Limb (tissue), 2 donors: ENCODE measurements around the gene OPA1.
A peak's percentile ranks its signal among the peaks of the same experiment; 100 is the strongest.

ENCODE experiments used
- DNase-seq, 2 donors: peaks; one replicate each; pipeline ENCODE4 v3.0.0-alpha.2; 2016; ENCODE audit errors: extremely low spot score in 2 of 2

Gene OPA1

DNA sequence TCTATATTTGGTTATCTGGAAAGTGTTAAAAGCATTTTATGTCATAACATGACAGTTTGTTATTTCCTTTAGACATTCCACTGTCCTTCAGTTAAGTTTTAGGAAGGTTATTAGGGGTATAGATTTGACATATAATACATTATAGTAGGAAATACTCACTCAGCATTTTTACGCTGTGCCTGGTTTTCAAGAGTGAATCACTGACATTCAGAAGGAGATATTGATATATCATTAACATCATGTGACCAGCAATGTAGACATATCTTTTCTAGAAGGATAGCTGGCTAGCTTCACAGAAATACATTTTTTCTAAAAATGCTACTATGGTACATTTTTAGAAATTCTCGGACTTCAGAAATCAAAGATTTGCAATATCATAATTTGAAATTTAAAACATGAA is 57.6 kb downstream of the OPA1 start:
- no peak for DNase-seq

DNA sequence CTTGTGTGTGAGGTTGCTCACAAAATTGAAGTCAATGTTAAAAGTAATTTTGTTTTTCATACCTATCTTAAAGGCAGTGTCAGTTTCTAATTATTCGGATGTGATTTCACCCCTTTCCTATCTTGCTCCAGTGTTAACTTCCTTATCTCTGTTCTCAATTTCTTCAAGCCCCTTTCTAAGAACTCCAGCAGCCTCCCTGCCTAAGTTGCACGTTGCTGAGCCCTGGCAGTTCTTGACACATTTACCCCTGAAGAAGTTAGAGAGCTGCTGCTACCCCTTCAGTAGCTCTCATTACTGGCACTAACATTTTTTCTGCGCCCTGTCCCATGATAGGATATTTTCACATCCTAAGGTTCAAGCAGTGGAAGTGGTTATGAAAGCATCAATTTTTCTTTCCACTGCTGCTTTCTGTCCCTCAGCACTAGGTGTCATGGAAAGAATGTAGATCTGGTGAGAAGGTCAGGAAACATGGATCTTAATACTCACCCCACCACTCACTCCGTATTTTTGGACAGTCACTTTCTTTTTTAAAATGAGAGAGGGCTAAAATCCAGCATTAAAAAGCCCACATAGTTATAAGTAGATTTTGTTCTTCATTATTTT is 62.9 kb downstream of the OPA1 start:
- DNase-seq: no peak

DNA sequence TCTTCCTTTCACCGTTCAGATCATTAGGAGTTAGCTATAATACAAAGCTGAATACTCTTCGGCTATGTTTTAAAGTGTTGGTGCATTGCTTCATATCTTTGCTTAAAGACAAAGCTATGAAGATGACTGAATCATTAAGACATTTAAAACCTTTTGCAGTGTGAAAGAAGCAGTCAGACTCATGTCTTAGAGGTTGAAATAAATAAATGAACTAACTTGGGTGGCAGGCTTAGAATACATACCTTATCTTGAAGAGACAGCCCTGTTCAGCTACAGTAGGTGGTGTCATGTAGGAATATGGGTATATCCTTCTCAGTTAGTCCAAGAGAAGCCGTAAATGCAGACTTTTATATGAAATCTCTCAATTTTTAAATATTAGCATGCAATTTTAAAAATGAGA is 63.4 kb downstream of the OPA1 start:
- no peak for DNase-seq

DNA sequence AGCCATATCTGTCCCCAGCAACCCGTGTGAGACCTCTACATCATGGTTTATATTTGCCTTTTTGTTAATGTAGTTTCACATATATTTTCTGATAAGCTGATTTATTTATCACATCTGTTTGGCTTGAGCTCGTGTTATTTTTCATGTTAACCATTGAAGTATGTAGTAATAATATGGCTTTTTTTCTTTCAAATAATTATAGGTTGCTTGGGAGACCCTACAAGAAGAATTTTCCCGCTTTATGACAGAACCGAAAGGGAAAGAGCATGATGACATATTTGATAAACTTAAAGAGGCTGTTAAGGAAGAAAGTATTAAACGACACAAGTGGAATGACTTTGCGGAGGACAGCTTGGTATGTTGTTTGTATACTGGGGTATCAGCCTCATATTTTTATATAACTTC is 63.9 kb downstream of the OPA1 start:
- no peak for DNase-seq

DNA sequence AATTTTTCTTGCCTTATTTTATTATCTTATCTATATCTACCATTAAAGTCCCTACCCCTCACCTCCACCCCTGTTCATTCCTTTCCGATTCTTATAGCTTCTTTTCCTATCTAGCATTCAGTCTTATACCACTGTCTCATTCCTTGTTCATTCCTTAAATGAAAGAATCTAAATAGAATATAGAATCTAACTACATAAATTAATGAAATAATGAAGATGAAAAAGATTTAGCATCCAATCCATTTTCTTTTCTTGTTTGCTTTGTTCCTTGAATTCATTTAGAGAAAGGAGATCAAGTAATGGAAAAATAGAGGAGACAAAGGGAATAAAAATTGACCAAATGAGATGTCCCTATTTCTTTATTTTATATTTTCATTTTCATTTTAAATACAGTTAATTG is 67.2 kb downstream of the OPA1 start:
- DNase-seq: no peak

DNA sequence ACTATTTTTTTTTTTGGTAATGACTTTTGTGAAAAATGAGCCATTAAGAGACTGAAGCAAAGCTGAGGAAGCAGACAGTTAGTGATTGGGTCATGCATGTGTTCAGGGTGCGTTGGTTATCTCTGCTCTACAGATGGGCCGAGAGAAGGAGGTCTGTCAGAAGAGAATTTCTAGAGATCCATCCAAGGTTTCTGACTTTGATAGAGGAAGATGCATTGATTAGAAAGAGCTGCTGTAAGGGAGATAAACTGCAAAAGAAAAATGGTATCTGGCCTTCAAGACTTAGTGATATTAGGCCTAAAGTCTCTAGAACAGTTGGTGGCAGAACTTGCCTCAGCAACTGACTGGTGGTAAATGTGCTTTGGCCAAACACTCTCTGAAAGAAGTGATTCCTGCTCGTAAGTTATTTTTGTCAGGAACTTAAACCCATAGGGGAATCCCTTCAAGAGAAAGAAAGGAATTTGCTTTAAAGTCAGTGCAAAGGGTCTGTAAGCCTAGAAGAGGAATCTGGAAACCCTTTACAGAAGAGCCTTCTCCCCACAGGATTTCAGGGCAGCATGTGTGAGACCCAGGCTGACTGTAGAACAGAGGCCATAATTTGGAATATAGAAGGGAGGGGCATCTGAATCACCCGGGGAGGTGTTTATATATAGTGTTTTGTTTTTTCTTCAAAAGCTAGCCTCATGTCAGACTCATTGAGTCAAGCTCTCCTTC is 67.8 kb downstream of the OPA1 start:
- DNase-seq: no peak

DNA sequence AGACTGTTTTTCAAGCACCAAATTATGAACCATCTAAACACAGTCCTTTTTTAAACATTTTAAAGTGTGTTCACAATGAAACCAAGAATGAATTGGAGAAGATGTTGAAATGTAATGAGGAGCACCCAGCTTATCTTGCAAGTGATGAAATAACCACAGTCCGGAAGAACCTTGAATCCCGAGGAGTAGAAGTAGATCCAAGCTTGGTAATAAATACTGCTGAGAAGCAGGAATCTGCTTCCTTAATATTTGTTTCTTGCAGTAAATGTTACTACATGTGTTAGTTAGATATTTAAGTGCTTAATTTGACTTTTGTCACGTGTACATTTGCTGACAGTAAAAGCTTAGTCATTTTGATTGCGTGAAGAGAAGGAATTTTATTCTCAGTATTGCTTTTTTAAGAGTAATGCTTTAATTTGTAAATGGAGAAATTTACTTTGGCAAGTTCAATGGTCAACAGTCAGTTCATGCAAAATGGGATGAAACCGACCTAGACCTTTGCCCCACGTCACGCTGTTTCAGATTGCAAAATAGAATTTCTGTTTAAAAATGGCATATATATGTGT is 69.8 kb downstream of the OPA1 start:
- DNase-seq: no peak

DNA sequence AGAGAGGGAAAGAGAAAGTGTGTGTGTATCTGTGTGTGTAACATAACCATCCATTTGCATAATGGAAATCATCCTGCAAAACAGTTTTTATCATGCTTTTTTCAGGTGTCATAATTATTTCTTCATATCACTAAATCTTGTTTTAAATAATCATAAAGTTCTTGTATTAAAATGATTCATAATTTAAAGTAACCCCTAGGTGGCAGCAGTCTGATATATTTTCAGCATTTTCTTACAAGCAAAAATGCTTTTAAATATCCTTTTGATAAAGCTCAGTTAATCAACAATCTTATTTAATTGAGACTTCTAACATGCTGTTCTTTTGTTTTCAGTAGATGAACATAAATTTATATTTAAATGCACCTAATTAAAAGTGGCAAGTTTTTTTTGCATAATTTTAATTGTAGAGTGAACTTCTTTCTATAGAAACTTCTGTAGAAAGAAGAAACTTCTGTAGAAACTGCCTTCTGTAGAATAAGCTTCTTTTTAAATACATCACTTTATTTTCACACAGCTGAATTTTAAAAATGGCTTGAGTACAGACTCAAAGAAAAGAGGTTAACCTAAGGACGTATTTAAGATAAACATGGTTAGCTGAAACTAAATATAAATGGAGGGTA is 72.5 kb downstream of the OPA1 start:
- peak in 1 of 2 donors; percentile 68 for DNase-seq

DNA sequence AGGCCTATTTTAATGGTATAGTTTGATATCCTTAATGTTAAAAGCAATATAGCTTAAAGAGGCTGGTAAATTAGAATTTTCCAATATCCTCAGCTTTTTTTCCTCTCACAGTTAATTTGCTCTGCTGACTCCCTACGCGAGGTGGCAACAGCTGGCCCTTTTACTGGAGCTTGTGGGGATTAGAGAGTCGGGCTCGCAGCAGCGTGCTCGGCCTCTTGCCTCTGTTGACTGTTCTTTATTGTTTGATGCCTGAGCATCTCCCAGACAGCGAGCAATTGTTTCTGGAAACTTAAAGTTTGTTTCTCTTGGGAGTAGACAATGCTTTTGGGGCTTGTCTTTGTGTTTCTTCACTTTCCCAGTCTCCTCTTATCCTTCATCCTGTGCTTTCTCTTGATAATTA is 80.8 kb downstream of the OPA1 start:
- peak; percentile 29 to 41 for DNase-seq

DNA sequence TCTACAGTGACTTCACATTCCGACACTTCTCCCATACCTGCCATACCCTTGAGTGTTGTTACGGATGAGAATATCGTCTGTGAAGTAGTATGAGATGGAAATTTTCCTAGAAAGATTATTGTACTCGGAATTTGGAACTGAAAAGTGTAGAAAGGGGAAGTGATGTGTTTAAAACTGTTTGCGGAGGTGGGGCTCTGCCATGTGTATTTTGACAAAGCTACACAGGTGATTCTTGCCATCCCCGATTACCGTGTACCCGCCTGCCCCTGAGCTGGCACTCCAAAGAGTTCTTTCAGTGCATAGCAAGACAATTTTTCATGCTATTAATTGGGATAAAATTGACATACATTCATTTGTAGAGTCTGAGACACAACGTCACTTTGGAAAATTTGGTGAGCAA is 81.7 kb downstream of the OPA1 start:
- no peak for DNase-seq

DNA sequence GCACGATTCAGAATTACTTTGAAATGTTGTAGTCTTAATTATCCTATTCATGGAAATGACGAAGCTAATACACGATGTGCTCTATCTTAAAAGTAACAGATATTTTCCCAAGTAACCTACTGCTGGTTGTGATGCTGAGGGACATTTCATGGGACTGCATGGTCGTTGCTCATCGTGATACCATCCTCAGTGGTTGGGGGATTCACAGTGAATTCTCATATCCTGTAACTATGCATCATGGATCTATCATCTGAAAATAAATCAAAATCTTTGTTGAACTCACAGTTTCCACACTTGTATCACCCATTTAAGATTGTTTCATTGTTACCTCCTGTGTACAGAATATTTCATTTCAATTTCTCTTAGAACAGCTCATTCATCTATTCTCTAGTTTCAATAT is 84.7 kb downstream of the OPA1 start:
- DNase-seq: no peak

DNA sequence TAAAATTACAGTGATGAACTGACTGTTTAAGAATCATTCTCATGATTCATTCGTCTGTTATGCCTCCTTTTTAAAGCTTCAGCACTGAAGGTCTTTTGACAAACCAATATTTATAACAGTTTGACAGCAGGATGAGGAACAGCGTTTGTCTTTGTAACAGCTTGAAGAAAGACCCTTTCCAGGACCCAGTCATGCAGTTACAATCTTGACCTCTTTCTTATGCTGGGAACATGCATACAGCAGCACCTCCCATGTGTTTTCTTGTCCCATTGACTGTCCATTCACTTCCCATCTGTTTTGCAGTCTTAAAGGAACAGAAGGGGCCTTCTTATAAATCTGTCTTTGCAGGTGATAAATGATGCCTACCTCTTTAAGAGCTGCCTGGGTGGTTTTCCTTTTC is 87.2 kb downstream of the OPA1 start:
- DNase-seq: no peak

DNA sequence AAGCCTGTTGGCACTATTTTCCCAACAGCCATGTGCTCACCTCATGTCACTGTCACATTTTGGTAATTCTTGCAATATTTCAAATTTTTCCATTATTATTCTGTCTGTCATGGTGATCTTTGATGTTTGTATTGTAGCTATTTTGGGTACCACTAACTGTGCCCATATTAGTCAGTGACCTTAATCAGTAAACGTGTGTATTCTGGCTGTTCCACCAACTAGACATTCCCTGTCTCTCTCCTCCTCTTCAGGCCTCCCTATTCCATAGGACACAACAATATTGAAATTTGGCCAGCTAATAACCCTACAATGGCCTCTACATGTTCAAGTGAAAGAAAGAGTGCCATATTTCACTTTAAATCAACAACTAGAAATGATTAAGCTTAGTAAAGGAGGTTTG is 88.6 kb downstream of the OPA1 start:
- no peak for DNase-seq

DNA sequence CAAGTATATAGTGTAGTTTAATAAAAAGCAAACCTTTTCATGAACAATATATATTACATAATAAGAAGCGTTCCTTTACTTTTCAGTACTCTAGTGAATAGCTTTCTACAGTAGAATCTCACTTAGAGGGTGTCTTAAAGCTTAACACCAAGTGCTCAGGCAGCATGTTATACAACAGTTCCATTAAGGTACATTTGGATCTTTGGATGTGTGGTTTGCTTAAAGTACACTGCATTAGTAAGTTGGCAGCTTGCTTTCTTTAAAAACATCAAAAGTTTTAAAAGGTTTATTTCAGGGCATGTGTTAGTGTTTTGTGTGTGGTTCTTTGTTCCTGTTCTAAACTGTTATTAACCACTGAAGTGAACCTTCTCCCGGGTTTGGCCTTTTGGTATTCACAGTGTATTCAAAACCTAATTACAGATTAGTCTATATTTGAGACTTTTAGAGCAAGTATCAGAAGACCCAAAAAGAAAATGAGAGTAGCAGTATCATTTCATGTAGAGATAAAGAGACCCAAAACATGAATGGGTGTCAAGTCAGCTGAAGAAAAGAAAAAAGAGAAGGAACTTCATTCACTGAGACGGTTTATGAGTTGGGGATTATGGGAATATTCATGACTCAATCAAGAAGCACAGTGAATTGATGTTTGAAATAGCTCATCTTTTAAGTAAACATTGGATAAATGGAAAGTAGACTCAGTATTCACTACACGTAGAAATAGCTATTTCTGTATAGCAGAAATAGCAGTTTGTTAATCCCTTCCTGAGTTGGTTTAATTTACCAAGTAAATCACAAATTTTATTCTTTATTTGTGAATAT is 93.9 kb downstream of the OPA1 start:
- no peak for DNase-seq

DNA sequence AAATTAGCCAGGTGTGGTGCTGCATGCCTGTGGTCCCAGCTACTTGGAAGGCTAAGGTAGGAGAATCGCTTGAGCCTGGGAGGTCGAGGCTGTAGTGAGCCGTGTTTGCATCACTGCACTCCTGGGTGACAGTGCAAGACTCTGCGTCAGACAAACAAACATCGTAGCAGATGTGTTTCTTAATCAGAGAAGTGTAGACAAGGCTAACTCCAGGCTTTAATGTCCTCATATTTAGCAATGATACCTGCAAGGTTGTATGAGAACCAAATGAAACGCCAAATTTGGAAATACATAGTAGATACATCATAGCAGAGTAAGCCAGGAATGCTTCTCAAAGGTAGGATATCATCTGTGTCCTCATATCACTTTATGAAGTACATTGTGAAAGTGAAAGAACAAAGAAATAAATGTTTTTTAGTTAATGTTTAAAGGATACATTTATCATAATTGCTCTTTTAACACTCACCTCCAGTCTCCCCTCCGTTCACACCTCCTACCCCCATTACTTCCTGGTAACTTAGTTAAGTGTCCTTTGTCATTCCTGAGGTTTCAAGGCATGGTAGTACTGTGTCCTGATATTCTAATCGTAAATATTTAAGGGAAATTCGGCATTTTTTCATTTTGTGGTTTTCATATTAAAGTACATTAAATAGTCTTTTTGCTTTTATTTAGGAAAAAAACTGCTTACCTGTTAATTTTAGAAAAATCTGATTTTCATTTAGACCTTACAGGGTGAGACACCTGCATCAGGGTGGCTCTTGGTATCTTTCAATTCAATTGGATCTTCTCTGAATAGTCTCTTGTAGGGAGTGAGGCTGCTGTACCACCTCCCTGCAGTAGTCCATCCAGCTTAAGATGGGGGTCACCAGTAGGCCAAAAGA is 96.1 kb downstream of the OPA1 start:
- no peak for DNase-seq

DNA sequence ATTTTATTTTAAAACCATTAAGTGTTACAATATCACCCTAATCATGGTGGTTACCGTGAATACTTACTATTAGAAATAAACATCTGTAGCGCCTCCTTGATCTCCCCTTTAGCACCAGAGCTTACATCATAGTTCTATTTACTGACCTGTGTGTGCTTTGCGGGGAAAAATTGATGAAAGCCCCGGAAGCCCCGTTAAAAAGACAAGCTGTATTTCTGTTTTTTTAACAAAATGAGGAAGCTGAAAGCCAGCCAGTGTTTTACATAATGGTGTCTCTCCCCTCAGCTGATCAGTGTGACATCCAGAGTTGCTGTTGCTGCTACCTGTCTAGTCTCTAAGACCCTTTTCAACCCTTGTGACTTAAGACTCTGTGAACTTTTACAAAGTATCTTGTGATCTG is 100.8 kb downstream of the OPA1 start:
- no peak for DNase-seq

DNA sequence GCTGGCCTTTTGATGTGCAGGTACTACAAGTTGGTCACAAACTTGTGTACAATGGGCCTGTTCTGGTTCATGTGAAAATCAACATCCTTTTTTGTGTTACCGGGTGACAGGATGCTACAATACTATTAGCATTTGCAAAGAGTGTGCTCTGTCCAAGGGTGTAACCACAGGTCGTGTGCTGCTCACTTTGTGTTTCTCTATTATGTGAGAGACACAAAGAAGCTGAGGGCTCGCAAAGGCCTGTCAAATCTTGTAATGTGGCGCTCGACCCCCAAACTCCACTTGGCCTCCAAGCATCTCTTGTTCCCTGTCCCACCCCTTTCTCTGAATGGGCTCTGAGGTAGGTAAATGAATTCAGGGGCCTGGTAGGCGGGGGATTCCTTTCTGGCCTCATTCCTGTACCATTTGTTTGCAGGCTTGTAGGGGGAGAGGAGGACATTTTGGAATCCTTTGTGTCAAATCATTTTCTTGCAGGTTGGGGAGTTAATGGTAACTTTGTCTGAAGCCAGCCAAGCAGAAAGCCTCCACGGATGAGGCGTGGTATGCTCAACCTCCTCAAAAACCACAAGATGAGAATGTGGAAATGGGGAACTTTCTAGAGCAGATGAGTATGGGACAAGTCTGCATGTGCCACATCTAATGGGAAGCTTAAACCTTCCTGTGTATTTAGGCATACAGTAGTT is 109.1 kb downstream of the OPA1 start:
- DNase-seq: no peak

DNA sequence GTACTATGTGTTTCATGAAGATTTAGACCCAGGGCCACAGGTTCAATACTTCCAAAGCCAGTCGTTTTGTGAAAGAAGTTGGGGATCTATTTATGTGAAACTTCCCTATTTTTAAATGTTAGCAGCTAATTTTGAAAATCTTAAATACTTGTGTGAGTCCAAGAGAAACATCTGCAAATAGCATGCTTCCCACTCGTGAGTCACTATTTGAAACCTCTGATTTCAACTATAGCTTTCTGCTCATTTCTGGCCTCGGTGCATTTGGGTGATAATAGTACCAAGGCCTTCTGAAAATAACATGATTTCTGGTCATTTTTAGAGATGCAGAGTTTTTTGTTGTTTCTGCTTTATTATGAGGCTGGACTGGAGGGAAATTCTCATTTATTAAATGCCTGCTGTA is 110.0 kb downstream of the OPA1 start:
- DNase-seq: no peak

DNA sequence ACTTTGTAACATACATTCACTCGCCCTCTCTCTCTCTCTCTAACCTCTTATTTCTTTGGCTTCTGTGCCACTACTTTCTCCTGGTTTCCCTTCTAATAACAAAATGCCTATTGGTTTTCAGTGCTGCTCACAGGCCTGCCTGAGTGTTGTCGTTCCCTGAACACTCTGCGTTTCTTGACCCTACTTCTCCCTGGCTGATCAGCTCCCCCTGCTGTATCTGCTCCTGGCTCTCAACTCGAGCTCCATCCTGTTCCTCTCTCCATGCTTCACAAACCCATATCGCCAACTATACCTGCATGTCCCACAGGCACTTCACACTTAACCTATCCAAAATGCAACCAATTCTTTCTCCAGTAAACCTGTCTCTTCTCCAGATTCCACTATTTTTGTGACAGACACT is 111.4 kb downstream of the OPA1 start:
- DNase-seq: no peak

DNA sequence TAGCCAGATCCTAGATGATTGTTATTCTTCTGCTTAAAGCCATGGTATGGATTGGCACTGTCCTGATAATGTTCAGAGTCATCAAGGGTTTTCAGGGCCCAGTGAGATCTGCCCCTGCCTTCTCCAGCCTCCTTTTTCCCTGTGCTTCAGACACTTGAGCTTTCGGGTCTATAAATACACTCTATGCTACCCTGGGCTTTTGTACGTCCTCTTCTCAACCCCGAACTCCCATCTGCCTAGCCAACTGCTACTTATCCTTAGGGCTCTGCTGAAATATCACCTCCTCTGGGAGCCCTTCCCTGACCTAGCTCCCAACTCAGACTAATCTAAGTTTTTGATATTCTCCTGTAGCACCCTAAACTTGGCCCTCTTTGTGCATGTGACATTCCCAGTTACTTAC is 115.3 kb downstream of the OPA1 start:
- no peak for DNase-seq
